PFSK-1 (cell line): Measurements from ENCODE around the gene ADGRA1.

Experiments used
- POLR2AphosphoS5 ChIP-seq: IDR thresholded peaks from 2 replicates; pipeline ENCODE4 v1.6.1; 2012; ENCODE audit warnings: low read depth, mild to moderate bottlenecking, control low read depth, low read length, moderate library complexity
- SIN3A ChIP-seq: IDR thresholded peaks from 2 replicates; pipeline ENCODE4 v1.6.1; 2012; ENCODE audit warnings: mild to moderate bottlenecking, low read length, moderate library complexity, borderline replicate concordance; ENCODE audit not compliant: insufficient read depth

DNA sequence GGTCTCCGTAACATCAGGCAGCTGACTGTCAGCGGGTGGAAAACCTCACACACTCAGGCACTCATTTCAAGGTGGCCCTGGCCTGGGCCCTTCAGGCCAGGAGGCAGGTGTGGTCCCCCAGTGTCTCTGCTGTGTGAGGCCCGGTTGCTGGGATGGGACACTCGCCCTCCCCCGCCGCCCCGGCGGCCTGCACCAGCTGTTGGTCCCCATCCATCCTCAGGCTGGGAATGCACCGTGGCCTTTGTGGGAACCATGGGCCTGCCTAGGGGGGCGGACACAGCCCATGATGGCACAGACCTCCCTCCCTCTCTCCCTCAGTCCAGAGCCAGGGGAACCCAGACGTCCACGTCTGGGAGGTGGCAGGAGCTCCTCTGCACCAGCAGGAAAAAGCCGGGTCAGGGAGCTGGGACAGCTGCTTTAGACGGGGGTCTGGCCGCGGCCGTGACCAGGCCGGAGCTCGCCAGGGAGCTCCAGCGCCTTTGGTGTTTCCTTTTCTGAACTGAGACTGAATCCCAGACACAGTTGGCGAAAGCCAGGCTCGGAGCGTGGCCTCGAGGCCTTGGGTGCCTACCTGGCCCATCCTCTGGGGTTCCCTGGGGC, 15.7 kb downstream of the ADGRA1 start:
- no peak for TF ChIP-seq SIN3A
- no peak for TF ChIP-seq POLR2AphosphoS5
